NOMO-1 treated with dmso at 0.1 percent for 144 hours (cell line): ENCODE measurements around the gene PDLIM5.
"Not testable (repeated sequence)": the region's sequence is repeated elsewhere in the genome, so short reads cannot be mapped to it uniquely, and the experiment has no call there.

ENCODE experiments used
- DNase-seq: peaks from one replicate; lab custom pipeline; 2025; ENCODE audit not compliant: unreplicated experiment; lab: John Stamatoyannopoulos, UW

The PDLIM5 gene, protein sequence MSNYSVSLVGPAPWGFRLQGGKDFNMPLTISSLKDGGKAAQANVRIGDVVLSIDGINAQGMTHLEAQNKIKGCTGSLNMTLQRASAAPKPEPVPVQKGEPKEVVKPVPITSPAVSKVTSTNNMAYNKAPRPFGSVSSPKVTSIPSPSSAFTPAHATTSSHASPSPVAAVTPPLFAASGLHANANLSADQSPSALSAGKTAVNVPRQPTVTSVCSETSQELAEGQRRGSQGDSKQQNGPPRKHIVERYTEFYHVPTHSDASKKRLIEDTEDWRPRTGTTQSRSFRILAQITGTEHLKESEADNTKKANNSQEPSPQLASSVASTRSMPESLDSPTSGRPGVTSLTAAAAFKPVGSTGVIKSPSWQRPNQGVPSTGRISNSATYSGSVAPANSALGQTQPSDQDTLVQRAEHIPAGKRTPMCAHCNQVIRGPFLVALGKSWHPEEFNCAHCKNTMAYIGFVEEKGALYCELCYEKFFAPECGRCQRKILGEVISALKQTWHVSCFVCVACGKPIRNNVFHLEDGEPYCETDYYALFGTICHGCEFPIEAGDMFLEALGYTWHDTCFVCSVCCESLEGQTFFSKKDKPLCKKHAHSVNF

DNA sequence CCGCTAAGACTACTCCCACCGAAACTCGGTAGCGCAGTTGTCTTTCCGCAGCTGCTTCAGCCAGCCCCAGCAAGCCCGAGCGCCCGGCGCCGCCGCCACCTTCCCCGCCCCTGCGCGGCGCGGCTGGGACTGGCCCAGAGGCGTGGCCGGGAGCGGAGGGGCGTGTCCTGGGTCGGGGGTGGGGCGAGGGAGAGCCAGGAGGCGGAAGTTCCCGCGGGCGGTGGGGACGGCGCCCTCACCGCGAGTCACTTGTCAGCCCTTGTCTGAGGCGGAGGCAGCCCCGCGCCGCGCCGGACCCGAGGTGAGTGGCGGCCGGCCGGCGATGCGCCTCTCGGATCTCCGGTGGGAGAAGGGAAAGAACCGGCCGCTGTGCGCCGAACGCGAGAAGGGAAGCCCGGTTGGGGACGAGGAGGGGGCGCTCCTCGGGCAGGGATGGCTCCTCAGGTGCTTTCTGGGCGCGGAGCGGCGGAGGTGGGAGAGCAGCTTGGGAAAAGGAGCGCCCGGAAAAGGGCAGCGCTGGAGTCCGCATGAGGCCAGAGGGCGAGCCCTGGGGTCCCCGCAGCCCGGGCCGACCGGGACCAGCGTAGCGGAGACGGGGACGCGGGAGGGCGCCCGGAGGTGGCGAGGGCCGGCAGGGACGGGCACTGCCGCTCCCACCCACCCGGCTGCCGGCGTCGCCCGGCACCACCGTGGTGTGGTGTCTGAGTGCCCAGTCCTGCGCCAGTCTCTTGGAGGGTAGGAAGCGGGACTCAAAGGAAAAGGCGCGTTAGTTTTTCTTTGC is at the start of gene PDLIM5:
Gene PDLIM5 (plus strand): TSS at position 248 of the 781 bp plus-strand sequence. CDS start 3,347 bp downstream, outside the sequence.
- DNase-seq = peak; percentile 80

DNA sequence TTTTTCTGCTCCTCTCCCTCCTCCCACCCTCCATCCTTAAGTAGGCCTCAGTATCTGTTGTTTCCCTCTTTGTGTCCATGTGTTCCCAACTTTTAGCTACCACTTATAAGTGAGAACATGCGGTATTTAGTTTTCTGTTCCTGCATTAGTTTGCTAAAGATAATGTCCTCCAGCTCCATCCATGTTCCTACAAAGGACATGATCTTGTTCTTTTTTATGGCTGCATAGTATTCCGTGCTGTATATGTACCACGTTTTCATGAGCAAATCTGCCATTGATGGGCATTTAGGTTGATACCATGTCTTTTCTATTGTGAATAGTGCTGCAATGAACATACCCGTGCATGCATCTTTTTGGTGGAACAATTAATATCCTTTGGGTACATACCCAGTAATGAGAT is 49.3 kb upstream of the PDLIM5 start:
- not testable (repeated sequence) for DNase-seq

DNA sequence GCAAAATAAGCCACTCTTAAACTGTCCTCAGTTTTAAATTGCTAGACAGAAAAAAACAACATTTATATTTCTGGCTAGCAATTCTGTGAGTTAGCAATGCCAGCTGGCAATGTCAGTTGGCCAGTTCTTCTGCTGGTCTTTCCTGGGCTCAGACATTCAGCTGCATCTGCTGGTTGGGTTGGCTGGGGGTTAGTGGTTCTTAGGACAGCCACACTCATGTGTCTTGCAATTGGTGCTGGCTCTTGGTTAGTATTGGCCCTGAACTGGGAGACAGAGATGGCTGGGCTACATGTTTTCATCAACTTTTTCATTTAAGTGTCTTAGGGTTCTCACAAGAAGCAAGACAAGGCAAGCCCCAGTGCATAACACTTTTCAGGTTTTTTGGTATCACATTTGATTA is 48.0 kb upstream of the PDLIM5 start:
- no peak for DNase-seq

DNA sequence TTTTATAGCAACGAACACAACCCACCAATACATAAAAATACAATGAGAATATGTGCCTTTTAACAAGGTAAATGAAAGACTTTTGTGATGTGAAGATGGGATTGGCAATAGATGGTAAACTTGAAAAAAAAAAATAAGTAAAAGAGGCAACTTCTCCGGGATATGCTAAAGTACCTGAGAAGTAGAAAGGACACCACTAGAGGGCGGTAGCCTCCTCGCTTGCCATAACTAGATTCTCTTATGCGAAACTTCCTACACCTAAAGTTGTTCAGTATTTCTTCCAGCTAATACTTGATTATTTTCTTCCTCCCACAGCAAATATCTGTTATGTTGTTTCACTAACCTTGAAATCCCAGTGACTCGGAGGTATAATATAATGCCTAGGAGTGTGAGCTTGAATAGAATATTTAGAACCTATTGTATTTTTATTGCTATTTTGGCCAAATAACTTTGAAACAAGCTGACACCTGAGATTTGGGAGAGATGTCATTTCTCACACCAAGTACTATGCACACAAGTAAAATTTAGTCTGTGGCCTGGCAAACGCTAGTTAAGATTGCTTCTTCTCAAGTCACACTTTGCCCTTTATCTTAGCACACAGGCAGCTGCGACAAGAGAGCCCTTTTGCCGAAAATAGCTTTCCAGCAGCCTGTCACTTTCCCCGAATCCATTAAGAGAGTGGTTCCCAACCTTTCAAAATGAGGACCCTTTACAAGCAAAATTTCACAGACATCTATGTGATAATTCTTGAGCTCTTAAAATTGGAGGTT is 44.9 kb upstream of the PDLIM5 start:
- DNase-seq = peak; percentile 21

DNA sequence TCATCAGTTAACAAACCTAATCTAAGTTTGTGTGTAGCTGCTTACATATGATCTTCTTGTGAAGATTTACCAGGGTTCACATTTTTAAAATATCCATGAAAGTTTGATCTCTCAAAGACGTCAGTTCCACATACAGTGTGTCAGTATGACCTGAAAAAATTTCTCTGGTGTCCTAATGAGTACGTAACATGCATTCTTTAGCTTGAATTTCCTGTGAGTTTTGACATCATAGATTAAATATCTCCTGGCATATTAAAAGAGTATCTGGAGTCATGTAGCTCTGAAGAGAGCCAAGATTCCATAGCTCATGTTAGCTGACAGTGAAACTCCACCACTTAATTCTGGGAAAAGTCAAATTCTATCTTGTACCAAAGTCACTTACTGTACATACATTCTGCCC is 43.9 kb upstream of the PDLIM5 start:
- no peak for DNase-seq

DNA sequence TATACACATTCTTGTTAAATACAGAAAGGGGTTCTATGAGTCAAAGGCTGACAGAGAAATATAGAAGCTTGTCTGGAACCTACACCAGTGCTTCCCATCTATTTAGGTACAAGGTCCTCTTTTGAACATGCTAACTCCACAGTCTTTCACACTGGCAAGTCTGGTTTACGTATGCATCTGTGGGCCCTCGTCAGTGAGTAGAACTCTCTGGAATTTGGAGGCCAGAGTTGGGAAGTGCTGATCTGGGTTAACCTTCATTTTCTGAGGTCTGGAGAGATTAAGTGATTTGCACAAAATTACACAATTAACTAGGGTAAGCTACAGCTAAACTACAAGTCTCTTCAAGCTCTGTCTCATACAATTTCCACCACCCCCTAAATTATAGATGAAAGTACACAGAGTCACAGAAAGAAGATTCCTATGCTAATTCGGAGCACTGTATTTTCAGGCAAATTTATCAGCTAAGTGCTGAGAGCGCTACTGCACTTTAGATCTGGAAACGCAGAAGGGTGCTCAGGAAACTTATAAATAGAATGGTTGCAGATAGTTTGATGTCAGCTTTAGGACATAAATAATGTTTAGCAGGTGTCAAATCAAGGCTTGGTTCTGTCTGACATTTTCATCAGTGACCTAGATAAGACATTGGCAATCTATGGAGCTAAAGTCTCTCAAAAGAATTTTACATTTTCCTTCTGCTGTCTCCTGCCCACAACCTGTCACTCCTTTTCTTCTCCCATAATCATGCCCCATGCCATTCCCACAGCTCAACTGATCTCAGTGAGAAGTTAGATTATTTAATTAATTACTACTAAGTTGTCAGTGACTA is 43.0 kb upstream of the PDLIM5 start:
- no peak for DNase-seq

DNA sequence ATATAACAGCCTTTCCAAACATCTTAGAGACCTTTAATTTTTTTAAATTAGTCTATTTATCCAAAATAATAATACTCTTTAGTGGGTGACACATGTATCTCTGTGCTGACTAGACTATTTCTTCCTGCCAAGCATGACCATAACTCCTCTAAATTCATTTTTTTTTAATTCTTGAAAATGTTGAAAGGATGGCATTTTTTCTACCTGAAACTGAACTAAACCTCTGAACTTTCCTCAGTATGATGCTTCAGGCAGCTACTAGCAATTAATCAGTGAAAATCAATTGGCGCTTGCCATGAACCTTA is 42.4 kb upstream of the PDLIM5 start:
- DNase-seq = no peak

DNA sequence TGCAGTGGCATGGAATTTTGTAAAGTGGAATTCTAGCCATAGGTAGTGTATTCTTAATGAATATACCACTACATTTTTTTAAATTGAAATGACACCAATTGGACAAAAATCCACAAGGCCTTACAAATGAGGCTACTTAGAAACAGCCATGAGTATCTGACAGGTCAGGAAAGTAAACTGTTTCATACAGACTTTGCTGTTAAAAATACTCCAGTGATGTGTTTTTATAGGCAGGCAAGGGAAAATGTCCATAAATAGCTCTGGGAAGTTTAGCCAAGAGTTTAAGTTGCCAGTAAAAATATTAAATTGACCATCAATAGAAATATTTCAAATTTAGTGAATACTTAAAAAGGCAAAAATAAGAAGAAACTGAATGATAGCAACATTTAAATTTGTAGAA is 41.8 kb upstream of the PDLIM5 start:
- DNase-seq = no peak

DNA sequence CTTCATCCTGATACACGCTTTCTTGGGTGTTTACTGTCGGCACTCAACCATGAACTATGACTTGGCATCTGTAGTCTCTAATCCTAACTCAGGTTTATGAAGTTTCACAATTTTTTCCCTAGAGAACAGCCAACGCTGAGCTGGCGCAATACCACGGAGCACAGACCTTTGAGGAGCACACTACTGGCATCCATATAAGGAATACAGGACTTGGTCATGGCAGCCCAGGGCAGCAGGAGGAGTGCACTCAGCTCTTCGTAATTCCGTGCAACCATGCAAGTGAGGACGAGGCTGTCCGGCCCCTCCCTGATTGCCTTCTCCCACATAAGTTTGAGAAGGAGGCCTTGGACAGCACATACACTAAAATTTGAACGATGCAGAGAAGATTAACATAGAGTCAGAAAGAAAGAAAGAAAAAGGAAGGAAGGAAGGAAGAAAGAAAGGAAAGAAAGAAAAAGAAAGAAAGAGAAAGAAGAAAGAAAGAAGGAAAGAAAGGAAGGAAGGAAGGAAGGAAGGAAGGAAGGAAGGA is 41.0 kb upstream of the PDLIM5 start:
- DNase-seq = no peak

DNA sequence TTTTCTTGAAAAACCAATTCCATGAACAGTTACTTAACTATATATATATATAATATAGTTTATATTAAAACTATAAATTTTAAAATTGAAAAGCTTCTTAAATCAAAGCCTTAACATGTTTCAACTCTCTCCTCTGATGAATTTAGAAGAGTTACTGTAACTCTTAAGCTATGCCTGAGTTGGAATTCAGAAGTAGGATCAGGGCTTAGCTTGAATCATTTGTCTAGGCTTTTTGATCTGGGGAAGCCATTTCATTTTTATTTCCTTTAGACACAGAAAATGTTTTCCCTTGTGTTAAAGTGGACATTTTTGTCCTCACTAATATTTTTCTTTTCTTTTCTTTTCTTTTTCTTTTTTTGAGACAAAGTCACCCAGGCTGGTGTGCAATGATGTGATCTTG is 40.4 kb upstream of the PDLIM5 start:
- no peak for DNase-seq

DNA sequence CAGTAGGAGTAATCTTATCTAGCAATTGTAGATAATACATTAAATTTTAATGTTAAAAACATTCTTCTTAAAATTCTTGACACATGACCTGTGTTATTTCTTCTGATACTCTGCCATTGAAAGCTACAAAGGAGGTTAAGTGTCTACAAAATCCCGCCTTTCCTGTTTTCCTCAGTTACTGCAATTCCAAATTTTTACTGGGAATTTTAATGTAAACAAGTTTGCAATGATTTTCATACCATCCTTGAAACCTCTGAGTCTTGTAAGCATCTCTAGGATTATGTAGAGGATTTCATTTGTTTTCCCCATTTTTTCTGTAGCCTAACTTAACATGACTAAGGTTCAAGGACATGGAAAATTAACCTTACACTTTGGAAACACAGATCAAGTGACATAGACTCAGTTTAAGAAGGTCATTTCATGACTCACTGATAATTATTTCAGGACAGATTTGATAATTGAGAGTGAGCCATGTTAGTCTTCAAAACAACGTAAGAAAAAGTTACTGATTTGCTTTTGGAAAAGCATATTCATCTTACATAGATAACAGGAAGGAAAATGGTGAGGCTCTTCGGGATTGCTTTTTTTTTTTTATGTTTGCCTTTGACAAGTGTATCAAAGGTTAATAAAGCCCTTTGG is 39.6 kb upstream of the PDLIM5 start:
- DNase-seq = no peak

DNA sequence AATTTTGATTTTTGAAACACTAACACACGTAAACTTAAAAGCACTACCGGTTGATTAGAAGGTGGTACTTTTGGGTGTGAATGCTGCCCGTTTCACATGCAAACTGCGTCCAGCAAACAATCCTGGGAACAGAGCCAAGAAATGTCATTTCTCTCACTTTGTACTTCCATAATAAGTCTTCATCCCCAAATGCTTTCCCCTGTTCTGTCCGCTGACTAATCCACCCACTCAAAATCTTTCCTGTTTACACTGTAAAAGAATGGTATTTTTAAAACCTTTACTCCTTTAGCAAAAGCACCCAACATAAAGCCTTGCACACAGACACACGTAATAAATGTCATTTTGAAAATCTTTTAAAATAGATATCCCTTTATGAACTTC is 39.1 kb upstream of the PDLIM5 start:
- DNase-seq = no peak

DNA sequence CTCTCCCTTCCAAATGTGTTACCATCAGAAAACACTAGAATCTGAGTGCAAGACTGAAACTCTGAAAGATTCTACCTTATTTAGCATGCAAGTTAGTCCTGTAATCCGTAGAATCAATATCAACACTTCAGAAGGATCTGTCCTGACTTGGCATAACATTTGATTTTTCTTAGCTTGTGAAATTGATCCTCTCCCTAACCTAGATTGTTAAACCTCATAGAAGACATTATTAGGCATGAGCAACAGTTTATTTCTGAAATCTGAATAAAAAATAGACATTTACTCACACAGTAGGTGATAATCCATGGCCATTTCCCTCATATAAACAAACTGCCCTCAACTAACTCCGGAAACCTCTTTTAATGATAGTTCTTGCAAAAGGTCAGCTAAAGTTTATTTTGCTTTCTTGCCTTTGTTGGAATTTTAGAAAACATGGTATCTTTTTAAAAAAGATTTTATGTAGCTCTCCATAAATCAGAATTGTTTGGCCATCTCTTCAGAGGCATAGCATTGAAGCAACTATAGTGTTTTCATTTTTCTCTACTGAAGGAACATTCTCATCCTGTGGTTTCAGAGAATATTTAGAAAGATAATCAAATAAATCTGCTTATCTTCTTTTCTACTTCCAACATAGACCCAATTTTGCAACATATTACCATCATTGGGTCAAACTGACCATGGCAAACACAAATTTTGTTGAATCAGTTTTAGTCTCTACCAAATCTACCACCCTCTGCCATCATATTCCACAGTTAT is 38.5 kb upstream of the PDLIM5 start:
- no peak for DNase-seq

DNA sequence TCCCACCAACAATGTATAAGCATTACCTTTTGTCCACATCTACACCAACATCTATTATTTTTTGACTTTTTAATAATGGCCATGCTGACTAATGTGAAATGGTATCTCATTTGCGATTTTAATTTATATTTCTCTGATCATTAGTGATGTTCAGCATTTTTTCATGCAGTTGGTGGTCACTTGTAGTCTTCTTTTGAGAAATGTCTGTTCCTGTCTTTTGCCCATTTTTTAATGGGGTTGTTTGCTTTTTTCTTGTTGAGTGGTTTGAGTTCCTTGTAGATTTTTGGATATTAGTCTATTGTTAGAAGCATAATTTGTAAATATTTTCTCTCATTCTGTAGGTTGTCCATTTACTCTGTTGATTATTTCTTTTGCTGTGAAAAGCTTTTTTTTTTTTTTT is 36.8 kb upstream of the PDLIM5 start:
- no peak for DNase-seq

DNA sequence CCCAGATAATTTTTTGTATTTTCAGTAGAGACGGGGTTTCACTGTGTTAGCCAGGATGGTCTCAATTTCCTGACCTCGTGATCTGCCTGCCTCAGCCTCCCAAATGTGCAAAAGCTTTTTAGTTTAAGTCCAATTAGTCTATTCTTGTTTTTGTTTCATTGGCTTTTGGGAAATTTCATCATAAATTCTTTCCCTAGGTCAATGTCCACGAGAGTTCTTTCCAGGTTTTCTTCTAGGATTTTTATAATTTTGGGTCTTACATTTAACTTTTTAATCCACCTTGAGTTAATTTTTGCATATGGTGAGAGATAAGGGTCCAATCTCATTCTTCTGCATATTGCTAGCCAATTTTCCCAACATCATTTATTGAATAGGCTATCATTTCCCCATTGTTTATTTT is 36.3 kb upstream of the PDLIM5 start:
- DNase-seq = no peak

DNA sequence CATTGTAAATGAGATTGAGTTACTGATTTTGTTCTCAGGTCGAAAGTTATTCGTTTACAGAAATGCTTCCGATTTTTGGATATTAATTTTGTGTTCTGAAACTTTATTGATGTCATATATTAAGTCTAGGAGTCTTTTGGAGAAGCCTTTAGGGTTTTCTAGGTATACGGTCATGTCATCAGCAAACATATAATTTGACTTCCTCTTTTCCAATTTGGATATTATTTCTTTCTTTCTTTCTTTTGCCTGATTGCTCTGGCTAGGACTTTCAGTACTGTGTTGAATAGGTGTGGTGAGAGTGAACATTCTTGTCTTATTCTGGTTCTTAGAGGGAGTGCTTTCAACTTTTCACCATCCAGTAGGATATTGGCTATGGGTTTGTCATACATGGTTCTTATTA is 35.4 kb upstream of the PDLIM5 start:
- no peak for DNase-seq

DNA sequence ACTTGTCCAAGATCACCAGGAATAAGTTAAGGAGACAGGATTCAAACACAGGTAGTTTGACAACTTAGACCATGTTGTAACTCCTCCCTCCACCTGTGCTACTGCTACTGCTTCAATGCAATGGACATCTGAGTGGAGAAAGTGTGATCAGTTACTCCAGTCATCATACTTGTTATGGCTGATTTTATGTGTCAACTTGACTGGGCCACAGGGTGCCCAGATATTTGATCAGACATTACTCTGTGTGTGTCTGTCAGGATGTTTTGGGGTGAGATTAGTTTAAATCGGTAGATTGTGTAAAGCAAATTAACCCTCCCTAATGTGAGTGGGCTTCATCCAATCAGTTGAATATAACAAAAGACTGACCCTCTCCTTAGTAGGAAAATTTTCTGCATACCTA is 34.8 kb upstream of the PDLIM5 start:
- DNase-seq = no peak

DNA sequence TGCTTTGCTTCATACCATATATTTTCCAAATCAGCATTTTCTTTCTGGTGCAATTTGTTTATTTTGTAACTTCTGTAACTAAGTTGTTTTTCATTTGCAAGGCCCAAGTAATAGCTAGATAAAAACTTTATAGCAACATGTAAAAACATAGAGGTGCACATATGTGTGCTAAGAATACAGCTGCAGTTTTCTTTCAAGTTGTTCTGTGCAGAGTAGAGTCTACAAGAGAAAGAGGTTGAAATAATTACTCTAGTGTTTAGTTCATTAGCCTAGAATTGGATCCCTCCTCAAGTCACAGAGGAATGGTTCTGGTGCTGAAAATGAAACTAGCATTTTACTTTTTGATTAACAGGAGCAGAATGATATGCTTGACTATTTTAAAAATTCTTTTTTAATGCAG is 32.2 kb upstream of the PDLIM5 start:
- DNase-seq = no peak

DNA sequence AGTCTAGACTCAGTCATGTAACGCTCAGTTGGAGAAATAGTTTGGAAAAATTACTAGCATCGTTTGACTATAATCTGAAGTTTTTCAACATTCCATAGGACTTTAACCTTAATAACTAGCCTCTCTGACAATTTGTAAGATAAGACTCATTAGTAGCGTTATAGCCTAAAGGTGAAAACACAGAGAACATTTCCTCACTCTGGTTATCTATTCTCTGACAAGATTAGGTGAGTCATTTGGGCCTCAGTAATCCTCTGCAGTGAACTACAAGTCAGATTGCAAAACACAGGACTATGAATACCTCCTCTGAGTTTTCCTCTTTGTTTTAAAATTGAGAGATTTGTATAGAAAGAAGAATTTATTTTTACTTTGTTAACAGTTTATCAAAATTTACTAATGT is 31.8 kb upstream of the PDLIM5 start:
- no peak for DNase-seq
